ENCODE data around the gene RAB33B.

Gene RAB33B

DNA sequence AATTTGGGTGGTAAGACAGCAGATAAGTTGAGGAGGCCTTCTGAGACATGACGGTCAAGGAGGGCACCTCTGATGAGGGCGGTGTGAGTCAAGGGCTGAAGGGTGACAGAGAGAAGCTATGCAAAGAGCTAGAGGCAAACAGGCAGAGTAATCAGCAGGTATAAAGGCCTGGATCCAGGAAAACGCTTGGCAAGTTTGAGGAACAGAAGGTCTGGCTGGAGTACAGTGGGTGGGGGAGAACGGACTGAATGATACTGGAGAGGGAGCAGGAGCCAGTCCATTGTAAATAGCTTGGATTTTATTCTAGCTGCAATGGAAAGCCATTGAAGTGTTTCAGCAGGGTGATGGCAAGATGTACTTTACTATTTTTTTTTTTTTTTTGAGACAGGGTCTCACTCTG lies 39.3 kb downstream of the RAB33B start:
- TF ChIP-seq, protein P1, sequence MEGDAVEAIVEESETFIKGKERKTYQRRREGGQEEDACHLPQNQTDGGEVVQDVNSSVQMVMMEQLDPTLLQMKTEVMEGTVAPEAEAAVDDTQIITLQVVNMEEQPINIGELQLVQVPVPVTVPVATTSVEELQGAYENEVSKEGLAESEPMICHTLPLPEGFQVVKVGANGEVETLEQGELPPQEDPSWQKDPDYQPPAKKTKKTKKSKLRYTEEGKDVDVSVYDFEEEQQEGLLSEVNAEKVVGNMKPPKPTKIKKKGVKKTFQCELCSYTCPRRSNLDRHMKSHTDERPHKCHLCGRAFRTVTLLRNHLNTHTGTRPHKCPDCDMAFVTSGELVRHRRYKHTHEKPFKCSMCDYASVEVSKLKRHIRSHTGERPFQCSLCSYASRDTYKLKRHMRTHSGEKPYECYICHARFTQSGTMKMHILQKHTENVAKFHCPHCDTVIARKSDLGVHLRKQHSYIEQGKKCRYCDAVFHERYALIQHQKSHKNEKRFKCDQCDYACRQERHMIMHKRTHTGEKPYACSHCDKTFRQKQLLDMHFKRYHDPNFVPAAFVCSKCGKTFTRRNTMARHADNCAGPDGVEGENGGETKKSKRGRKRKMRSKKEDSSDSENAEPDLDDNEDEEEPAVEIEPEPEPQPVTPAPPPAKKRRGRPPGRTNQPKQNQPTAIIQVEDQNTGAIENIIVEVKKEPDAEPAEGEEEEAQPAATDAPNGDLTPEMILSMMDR (IDR thresholded peaks at IDR 0.05; ENCODE audit: borderline replicate concordance, insufficient read depth, low read depth, low read length), result no peak

DNA sequence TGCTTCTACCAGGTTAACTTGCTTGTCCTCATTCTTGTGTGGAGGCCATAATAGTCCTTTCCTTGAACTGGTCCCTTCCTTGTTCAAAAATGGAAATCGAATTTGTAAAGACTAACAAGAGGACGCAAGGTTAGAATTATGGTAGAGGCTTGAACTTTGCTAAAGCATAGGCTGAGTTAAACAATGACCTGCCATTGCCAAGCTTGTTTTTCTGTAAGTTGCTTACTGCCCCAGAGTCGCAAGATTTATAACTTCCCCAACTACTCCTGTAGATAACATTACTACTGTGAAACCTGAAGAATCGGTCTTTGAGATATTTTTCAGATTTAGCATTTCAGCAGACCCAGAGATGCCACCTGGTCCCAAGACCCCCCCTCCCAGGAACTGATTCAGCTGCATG lies 45.3 kb downstream of the RAB33B start:
- no peak overlapping the region for H3K4me3 ChIP-seq (ENCODE audit: low read depth, low read length)
- TF ChIP-seq, protein P1 (IDR thresholded peaks at IDR 0.05; ENCODE audit: borderline replicate concordance, insufficient read depth, low read depth, low read length), result no peak

More for the DNA sequence above, 39.3 kb downstream of the RAB33B start:
- H3K4me3 ChIP-seq (ENCODE audit: low read depth, low read length), result no peak overlapping the region

DNA sequence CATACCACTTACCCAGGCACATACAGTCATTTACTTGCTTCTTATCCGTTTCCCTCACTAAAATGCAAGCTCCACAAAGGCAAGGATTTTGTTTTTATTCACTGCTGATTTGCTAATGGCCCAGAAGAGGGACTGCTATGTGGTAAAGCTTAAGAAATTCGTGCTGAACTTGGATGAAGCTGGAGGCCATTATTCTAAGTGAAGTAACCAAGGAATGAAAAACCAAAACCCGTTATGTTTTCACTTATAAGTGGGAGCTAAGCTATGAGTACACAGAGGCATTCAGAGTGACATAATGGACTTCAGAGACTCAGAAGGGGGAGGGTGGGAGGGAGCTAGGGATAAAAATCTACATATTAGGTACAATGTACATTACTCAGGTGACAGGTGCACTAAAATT lies 47.2 kb downstream of the RAB33B start:
- H3K4me3 ChIP-seq (ENCODE audit: low read depth, low read length), result no peak overlapping the region
- TF ChIP-seq, protein P1 (IDR thresholded peaks at IDR 0.05; ENCODE audit: borderline replicate concordance, insufficient read depth, low read depth, low read length), result no peak

DNA sequence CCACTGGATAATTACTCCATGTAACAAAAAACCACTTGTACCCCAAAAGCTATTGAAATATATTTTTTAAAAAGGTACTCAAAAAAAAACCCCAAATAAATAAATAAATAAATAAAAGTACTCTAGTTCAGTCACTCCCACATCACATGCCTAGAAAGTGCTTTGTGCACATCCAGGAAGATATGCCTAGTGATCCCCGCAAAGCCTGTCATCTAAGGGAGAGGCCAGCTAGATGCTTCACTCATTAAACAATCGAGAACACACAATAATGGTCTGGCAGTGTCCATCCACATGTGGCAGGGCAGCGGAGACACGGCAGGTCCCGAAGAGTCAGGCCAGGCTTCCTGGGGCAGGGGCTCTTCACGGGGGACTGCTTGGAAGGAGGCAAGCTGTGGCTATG lies 47.6 kb downstream of the RAB33B start:
- no peak overlapping the region for H3K4me3 ChIP-seq (ENCODE audit: low read depth, low read length)
- TF ChIP-seq, protein P1 (IDR thresholded peaks at IDR 0.05; ENCODE audit: borderline replicate concordance, insufficient read depth, low read depth, low read length), result no peak

DNA sequence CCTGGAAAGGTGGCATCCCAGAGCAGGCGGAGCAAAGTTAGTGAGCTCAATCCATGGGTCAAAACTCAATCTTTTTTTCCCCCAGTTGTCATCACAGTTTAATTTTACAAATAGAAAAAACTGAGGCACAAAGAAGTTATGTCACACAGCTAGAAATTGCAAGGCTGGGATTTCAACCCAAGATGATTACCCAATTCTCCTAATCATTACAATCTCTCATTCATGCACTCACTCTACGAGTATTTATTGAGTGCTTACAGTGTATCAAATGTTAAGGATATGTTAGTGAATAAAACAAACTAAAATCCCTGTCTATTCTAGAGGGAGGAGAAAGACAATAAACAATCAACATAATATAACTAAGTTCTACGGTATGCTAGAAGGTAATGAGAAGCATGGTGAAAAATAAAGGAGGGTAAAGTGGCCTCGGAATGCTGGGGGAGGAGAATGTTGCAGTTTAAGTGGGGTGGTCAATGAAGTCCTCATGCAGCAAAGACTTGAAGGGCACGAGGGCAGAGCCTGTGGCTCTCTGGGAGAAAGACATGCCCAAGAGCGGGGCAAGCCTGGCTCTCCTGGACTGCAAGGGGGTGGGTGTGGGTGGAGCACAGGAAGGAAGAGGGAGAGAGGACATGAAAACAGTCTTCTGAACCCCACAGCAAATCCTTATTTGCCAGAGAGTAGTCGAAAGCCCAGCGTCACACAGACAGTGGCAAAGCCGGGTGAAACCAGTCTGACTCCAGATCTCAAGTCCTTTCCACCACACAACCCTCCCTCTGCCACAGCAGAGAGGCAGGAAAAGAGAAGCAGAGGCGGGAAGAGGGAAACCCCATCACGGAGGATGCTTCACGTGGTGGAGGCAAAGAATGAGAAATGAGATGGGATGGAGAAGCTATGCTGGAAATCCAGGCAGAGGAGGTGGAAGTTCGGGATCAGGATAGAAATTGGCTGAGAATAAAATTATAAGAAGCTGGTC lies 48.3 kb downstream of the RAB33B start:
- no peak overlapping the region for H3K4me3 ChIP-seq (ENCODE audit: low read depth, low read length)
- TF ChIP-seq, protein P1 (IDR thresholded peaks at IDR 0.05; ENCODE audit: borderline replicate concordance, insufficient read depth, low read depth, low read length), result no peak

DNA sequence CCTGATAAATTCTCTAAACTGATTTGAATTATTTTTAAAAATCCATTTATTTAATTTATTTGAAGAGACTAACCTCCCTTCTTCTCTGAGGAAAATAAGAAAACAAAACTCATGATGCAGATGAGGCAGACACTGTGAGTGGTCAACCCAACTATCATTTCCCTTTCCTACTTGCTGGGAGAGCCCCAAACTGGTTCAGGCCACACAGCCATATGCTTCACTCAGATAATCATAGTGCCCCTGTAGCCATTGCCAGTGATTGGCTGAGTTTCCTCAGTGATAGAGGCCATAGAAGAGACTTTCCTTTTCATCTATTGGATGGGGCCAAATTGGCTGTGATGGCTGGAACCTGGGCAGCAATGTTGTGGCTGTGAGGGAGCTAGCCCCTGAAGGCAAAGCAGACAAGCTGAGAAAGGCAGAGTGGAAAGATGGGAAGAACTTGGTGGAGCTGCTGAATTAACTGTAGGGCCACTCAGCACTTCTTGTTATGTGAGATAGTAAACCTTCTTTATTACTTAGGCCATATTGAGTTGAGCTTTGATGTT lies 49.8 kb downstream of the RAB33B start:
- TF ChIP-seq, protein P1 (IDR thresholded peaks at IDR 0.05; ENCODE audit: borderline replicate concordance, insufficient read depth, low read depth, low read length), result no peak
- no peak overlapping the region for H3K4me3 ChIP-seq (ENCODE audit: low read depth, low read length)

DNA sequence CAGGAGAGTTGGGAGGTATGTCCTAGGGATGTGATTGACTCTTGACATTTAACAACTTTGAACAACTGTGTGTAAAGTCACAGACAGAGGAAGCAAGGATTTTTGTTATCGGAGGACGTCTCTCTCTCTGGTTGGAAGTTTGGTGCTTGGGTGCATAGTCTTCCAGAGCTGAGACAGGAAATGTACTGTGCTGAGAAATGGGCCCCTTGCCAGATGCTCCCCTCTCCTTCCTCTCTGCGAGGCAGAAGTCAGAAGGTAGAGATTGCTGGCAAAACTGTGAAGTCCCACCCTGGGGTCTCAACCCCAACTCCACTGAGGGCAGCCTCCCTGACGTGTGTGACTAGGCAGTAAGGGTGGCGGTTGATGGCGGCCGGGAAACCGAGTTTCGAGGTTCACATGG lies 52.9 kb downstream of the RAB33B start:
- no peak overlapping the region for H3K4me3 ChIP-seq (ENCODE audit: low read depth, low read length)
- TF ChIP-seq, protein P1 (IDR thresholded peaks at IDR 0.05; ENCODE audit: borderline replicate concordance, insufficient read depth, low read depth, low read length), result no peak

All from GM12875 (cell line).